NCI-H146 treated with DMSO at 0.1 percent for 48 hours (cell line): ENCODE results near the gene EPHB1.
"Not testable (repeated sequence)": the region's sequence is repeated elsewhere in the genome, so short reads cannot be mapped to it uniquely, and the experiment has no call there.

Experiments
- DNase-seq: peaks from one replicate; lab custom pipeline; 2025; ENCODE audit not compliant: unreplicated experiment; lab: John Stamatoyannopoulos, UW

The EPHB1 gene

DNA sequence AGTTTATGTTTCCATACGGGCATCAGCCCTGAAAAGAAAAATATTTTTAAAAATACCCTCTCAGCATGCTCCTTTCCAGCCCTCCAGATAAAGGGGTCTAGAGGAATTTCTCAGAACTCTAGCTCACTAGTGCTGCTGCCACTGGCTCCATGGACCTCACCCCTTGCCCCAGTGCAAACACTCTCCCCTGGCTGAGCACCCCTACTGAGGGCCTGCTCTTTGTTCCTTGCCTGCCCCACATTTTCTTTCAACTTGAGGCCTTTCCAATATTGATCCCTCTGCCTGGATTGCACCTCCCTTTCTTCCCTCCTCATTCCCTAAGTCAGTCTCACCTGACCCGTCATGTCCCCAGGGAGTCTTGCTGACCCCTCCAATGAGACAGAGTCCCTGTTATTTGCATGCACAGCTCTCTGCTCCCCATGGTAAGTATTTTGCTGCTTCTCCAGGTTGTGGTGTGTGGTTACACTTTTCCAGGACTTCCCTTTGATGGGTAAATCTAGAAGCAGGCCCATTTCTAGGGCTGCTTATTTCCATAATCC is 196.5 kb downstream of the EPHB1 start:
- no peak for DNase-seq

DNA sequence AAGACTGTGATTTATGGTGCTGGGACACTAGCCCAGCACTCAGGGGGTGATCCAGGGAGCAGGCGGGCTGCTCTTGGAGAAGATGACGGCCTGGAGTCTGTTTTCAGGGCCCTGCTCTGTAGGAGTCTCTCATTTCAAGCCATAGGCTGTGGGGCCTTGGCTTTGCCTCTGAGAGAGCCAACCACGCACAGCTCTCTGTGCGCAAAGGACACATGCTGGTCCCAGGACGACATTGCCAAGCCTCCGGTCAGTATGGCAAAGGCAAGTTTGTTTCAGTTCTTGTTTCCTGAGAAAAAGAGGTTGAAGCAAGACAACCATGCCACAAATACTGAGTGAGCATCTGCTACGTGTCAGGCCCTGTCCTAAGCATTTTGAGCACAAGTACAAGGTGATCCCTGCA is 197.1 kb downstream of the EPHB1 start:
- DNase-seq, result no peak

DNA sequence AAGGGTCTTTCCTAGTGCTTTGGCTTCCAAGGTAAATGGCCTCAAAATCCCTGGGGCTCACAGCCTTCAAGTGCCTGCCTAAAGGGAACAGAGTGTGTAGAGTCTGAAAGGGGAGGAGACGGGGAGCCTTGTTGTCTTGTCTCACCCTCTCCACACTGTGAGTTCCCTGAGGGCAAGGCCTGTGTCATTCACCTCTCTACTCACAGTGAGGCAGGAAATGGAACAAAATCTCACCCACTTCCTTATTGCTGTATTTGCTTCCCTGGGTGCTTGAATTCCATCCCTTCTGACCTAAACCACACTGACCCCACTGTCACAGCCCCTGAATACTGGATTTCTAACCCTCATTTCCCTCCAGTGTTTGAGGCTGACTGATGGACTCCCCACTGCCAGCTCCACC is 197.5 kb downstream of the EPHB1 start:
- DNase-seq, result no peak

DNA sequence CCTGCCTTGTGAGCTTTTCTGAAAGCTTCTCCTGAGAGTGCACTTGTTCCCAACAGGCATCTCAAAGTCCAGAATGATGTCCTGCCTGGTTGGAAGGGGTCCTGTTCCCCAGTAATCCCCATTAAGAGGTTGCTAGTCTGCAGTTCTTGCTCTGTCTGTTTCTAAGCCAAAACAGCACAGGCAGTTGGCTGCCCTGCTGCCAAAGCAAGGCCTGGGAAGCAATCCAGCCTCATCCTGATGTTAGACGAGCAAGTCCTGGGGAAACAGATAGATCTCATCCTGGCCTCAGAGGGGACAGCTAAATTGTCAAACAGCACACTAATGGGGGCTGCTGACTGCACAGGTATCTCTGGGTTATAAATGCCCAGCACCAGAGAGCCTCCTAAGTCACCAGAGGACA is 198.0 kb downstream of the EPHB1 start:
- DNase-seq, result no peak

DNA sequence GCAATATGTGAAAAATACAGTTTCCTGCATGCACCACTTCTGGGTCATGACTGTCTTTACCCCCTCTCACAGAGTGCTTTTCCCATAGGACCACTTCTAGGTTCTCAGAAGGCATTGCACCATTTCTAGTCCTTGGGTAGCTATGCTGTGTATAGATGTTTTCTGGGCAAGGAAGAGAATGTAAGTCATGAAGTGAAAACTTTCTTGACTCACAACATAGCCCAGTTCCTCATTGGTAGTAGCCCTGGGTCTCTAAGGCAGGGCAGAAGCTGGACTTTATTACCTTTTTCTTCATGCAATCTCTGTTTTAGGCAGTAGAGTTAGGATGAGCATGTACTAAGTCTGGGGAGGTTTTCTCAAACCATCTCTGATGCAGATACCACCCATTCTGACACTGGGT is 203.1 kb downstream of the EPHB1 start:
- no peak for DNase-seq

DNA sequence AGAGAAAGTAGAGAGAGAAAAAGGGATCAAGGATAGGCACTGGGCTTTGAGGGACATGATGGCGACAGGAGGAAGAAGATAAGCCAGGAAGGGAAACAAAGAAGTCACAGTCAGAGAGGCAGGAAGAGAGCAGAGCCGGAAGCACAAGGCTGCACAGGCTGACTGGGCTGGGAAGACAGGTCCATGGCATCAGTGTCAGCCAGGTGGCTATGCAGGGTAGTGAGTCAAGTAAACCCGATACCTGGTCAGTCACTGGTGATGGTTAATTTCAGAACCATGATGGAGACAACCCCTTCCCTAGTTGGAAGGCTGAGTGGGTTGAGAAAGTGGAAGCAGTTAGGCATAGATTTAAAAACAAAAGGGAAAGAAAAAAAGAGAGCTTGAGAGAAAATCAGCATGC is 203.8 kb downstream of the EPHB1 start:
- DNase-seq, result no peak

DNA sequence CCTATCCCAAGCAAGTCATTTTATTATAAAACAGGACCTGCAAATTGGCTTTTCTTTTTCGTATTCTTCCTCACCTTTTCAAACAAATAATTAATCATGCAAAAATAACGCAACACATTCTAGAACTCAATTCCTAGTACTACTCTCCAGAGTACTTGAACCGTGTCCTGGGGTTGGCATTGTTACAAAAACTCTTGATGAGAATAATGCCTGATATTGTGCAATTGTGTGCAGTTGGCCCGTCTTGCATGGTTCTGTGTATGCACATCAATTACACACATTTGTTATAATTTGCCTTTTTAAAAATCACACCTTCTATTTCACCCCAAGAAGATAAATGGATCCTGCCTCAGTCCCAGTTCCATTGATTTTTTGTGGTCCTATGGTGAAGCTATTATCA is 205.4 kb downstream of the EPHB1 start:
- peak; percentile 95 for DNase-seq

DNA sequence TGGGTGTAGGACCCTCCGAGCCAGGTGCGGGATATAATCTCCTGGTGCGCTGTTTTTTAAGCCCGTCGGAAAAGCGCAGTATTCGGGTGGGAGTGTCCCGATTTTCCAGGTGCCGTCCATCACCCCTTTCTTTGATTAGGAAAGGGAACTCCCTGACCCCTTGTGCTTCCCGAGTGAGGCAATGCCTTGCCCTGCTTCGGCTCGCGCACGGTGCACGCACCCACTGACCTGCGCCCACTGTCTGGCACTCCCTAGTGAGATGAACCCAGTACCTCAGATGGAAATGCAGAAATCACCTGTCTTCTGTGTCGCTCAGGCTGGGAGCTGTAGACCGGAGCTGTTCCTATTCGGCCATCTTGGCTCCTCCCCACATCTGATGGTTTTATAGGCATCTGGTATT is 210.6 kb downstream of the EPHB1 start:
- DNase-seq, result not testable (repeated sequence)

DNA sequence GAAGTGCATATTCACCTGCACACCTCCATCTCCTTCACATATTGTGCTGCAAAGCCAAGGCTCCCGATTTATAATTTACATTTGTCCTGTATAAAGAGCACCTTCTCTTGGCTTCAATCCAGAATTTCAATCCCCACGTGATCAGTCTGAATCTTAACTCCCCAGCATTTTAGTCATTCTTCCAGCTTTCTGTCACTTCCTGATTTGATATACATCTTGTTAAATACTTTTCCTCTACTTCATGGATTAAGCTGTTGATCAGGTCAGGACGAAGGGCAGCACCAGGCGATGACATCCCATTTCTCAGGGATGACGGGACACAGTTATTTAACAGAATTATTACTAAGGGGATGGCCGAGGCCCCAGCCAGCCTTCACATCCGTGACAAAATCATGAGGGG is 212.5 kb downstream of the EPHB1 start:
- no peak for DNase-seq

DNA sequence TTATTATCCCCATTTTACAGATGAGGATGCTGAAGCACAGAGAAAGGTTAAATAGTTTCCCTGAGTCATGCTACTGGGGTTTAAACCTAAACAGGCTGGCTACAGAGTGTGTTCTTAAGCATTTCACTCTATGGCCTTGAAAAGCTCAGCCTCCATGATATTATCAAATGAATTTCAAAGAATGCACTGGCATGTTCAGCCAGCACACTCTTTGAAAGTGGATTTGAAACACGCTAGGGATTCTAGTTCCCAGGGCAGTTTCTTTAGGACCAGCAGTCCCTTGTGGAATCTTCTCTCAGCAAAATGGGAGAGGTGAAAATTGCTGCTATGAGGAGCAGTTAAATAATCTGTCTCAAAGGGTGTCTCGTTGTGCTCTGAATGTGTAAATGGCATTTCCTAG is 213.3 kb downstream of the EPHB1 start:
- no peak for DNase-seq

DNA sequence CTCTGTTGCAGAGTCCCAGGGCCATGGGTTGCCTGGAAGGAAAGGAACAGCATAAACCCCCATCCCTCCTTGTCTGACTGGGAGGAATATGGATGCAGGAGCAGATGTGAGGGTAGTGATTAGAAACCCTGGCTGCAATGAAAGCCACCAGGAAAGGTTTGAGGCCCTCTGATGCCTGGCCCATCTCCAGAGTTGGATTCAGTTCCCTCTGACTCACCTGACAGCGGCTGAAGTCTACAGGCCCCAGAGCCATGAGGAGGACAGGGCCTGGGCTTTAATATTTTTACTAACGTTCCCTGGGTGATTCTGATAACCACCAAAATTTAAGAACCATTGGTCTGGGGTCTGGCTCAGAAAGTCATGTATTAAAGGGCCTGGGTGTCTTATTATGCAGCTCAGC is 214.0 kb downstream of the EPHB1 start:
- no peak for DNase-seq

DNA sequence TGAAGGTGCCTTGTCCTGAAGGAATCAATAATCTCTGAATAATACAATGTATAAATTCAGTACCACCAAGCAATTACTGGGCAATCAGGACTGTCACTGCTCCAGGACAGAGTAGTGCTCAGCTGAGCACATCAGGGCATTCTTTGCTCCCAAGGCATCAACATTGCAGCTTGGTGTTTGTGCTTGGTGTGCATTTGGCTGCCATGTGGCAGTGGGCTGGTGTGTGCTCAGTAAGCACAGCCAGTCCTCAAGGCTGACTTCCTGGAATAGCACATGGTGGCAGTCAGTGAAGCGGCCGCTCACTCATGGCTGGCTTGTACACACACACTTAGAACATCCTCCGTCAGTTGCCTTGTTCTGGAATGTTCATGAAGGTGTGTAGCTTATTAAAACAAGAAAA is 217.0 kb downstream of the EPHB1 start:
- no peak for DNase-seq

DNA sequence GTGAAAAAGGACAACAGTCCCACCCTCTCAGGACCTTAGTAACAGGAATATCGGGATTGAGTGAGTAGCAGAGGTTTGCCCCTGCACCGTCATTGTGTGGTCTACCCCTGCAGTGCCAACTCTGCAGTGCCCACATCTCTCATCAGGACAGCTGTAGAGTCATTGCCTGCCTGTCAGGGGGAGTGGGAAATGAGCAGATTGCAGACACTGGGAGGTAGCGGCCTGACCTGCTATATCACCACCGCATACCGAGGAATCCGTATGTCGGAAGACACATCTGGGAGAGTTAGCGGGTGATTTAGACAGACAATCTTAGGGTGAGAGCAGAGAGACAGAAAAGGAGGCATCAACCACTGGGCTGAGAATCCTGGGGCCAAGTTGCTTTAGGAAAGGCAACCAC is 218.1 kb downstream of the EPHB1 start:
- no peak for DNase-seq

DNA sequence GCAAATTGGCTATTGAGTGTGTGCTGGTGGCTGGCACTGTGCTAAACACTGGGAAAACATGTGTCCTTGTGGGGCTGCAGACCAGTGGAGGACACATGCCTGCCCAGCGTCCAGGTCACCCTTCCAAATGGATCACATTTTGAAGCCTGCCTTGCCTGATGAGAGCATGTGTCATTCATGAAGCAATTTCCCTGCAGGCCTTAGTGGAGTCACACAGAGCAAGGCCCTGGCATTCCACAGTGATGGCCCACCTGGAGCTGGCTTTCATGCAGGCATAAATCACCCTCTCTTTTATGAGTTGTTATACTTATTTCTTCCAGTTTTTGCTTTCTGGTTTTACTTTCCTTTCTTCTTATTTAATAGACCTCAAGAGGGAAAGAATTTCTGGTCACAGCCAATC is 219.5 kb downstream of the EPHB1 start:
- no peak for DNase-seq

DNA sequence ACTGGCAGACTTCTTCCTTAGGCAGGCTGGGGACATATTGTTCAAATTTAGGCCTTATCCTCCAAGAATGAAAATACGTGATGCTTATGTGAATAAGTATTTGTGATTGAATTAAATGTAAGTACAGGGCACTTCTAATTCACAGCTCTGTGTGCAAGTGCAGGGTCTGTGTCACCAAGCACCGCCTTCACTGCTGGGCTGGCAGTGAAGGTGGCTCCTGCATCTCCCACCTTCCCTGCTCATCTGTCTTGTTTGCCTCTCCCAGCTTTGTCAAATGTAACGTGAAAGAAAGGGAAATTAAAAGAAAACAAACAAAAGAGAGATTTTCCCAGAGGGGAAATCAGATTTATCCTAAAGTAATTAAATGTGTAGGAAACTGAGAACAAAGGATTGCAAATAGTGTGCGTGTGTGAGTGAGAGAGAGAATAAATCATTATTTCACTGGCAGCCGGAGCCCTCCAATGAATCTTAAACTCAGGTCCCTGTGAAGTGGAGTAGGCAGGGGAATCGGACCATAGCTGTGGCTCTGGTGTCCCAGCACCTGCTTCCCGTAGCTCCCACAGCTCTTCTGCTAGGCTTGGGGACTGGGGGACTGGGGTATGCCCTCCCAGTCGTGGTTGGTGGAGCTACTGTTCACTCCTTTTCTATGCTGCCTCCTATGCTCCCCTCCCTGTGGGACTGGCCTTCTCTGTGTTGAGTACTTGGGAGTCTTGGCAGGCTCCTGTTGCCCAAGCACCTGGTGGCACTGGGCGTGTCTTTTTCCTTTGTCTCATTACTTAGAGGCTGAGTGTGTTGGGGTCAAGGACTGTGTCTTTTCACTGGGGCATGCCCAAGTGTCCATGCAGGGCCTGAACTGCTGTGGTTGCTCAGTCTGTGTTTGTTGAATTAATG is 222.2 kb downstream of the EPHB1 start:
- DNase-seq, result no peak

DNA sequence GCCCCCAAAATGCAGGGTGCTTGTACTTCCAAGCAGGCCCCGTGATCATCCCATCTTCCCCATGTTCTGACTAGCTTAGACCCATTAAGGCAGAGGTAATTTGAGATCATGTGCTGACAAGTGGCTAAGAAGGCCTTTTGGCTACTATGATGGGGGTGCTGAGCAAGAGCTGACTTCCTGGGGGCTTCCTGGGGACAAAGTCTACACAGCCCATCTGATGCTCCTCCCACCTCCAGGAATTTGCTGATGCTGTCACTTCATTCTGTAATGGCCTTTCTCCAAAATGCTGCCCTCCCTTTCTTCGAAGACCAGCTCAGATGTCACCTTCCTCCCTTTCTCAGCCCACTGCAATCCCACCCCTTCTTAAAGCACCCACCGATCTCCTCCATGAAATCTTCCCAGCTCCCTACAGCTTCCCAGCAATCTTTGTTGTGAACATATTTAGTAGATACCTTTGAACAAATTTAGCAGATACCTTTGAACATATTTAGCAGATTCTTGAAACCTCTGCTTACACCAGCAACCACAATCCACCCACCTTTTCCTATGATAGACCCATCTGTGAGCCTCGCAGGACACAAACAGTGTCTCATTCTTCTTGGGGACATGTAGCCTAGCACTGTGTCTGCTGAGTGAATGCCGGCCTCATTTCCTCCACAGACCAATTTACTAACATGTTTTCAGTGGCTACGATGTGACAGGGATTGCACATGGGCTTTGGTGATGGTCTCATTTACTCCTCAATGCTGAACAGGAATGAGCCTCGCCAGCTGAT is 223.3 kb downstream of the EPHB1 start:
- no peak for DNase-seq

DNA sequence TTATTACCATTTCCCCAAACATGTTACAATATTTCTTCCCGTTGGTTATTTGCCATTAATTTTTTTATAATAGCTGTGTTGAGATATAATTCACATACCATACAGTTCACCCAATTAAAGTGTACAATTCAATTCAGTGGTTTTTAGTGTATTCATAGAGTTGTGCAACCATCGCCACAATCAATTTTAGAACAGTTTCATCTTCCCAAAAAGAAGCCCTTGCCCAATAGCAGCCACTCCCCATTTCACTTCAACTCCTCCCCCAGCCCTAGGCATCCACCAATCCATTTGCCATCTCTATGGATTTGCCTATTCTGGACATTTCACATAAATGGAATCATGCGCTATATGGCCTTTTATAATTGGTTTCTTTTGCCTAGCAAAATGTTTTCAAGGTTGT is 225.1 kb downstream of the EPHB1 start:
- DNase-seq, result no peak

DNA sequence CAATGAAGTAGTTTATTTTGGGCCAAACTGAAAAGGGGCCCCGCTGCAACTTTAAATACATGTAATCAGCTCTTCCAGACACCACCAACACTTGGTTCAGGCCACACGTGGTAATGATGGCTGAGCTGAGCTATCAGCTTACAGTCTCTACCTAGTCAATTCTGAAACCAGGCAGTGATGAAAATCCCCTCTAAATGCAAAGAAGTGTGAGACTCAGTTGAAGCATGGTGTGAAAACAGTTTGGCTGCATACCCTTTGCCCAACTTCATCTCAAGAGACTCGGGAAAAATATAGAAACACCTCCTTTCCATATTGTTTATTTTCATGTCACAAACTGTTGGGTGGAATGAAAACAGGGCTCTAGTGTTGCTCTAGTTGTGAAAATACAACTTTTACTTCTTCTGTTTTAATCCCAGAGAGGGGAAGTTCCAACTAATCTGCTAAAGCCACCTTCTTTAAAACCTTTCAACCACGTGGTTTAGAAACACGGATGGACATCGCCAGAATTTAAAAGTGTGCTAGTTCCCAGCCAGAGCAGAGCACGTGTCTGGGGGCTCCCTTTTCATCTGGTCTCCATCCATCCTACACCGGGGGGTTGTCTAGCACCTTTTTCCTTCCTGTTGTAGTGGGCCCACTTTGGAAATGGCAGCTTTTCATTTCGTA is 229.1 kb downstream of the EPHB1 start:
- DNase-seq, result no peak

DNA sequence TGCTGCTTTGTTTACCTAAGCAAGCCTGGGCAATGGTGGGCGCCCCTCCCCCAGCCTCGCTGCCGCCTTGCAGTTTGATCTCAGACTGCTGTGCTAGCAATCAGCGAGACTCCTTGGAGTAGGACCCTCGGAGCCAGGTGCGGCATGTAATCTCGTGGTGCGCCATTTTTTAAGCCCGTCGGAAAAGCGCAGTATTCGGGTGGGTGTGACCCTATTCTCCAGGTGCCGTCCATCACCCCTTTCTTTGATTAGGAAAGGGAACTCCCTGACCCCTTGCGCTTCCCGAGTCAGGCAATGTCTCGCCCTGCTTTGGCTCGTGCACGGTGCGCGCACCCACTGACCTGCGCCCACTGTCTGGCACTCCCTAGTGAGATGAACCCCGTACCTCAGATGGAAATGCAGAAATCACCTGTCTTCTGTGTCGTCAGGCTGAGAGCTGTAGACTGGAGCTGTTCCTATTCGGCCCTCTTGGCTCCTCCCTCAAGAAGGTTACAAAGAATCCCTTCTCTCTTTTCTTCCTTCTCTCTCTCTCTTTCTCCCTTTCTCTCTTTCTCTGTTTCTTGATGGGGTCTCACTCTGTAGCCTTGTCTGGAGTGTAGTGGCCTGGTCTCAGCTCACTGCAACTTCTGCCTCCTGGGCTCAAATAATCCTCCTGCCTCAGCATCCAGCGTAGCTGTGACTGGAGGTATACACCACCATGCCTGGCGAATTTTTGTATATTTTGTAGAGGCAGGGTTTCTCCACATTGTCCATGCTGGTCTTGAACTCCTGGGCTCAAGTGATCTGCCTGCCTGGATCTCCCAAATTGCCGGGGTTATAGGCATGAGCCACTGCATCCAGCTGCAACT is 235.9 kb downstream of the EPHB1 start:
- DNase-seq, result not testable (repeated sequence)

DNA sequence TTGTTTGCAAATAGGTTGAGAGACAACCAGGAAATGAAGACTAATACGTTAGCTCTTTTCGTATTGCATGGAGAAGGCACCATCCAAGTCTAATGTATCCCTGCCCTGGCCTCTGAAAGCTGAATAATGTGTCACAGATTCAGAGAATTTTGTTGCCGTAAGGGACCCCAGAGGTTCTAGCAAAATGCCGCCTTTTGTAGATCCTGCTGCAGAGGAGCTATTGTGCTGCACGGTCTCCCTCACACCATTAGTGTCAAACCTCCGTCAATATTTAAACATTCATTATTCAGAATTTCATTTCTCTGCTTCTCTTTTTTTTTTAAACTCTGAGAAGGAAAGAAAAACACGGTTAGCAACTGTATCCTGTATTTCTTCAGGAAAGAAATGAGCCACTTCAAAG is 238.7 kb downstream of the EPHB1 start:
- no peak for DNase-seq

DNA sequence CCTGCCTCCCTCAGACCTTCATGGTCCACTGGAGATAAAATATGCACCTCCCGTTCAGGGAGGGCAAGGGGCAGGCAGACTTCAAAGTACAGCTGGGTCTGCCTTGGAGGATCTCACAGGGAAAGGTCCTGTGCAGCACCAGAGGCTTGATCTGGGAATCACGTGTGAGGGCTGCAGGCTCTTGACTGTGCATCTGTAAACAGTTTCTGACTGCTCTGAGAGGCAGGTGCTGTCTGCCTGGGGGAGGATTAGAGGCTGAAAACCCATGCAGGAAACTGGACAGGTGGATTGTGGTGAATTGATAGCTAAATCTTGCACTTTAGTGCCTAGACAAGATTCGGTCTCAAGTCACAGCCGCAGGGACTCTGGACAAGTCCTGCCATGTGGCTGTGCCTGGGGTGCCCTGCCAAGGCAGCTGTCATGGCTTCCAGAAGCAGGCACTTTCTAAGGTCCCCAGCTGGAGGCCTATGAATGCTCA is 239.3 kb downstream of the EPHB1 start:
- DNase-seq, result peak; percentile 65
